ENCODE data around the gene MT1HL1.
"Not testable (repeated sequence)": the region's sequence is repeated elsewhere in the genome, so short reads cannot be mapped to it uniquely, and the experiment has no call there.

The MT1HL1 gene

GRCh38 chr1:236979149-236979900 lies 24.9 kb downstream of the MT1HL1 start:
- no peak for DNase-seq (ENCODE audit: extremely low read depth in 1 of 2, low read depth in 1 of 2)

DNA sequence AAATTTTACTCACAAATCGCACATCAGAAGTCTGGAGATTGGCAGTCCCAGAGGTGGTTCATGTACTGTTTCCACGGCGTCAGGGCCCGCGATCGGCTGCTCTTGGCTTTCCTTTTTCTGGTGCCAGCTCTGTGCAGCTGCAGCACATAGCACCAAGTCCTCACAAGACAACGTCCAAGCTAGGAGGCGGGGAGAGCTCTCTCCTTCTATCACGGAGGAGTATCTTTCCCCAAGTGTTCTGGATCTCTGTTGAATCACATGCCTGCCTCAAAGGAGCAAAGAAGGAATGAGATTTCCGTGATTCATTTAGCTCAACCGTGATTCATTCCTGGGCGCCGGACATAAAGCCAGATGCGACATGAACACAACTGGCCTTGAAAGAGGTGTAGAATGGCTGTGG lies 25.5 kb downstream of the MT1HL1 start:
- DNase-seq (ENCODE audit: extremely low read depth in 1 of 2, low read depth in 1 of 2) = no peak

GRCh38 chr1:236975461-236975860 lies 28.8 kb downstream of the MT1HL1 start:
- DNase-seq (ENCODE audit: extremely low read depth in 1 of 2, low read depth in 1 of 2) = no peak

GRCh38 chr1:236974025-236974424 lies 30.2 kb downstream of the MT1HL1 start:
- DNase-seq (ENCODE audit: extremely low read depth in 1 of 2, low read depth in 1 of 2) = not testable (repeated sequence)

GRCh38 chr1:236966636-236967035 lies 37.6 kb downstream of the MT1HL1 start:
- DNase-seq (ENCODE audit: extremely low read depth in 1 of 2, low read depth in 1 of 2) = no peak

DNA sequence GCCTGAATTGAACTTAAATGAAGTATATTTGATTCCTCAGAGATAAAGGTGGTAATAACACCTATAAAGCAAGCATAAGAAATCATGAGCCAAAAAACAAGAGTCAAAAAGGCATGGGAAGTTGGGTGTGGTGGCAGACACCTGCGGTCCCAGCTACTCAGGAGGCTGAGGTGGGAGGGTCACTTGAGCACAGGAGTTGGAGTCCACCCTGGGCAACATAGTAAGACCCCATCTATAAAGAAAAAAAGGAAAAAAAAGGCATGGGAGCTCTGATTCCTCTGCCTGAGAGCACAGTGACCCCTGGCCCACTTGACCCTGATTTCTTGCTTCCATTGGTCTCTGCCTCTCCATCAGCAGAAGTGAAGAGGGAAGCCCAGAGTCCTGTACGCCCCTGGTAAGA lies 40.3 kb downstream of the MT1HL1 start:
- no peak for DNase-seq (ENCODE audit: extremely low read depth in 1 of 2, low read depth in 1 of 2)

- DNase-seq (ENCODE audit: extremely low read depth in 1 of 2, low read depth in 1 of 2) = no peak
Measured at GRCh38 chr1:236959112-236959511, 45.1 kb downstream of the MT1HL1 start.

DNA sequence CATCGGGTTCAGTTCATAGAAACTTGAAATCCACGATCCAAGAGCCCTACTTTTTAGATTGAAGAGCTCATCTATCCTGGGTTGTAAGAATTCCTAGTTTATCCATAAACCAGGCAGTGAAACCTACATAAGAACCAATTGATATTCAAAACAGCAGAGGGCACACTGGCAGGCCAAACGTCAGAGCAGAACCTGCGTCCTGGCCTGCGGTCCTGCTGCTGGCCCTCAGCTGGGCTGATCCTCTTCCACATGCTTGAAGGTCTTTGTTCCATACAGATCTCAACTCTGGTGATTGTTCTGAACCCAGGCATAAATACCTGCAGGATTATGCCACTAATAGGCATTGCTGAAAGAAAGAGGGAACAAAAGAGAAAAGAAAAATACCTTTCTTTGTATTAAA lies 47.0 kb downstream of the MT1HL1 start:
- DNase-seq (ENCODE audit: extremely low read depth in 1 of 2, low read depth in 1 of 2) = no peak

Measured in stimulated activated CD8-positive, alpha-beta memory T cell treated with anti-CD3 and anti-CD28 coated beads, Interleukin-7, amount 100 ng/mL, for 48 hours (primary cell).